GM12878 (cell line): ENCODE results near the gene EVI5L. TPM values are rescaled to one million over a fixed set of nuclear protein-coding genes. Genes with fewer than 3 reads are reported as not detected.

Experiments
- ATAC-seq: fragments of 200-7000 bp; cut with Tn5 transposase; 3 replicates; pipeline ENCODE4 v1.9.1; 2020; ENCODE audit warnings: mild to moderate bottlenecking, moderate library complexity
- BruUV-seq: library from RNA; stranded (reverse); fragments of 400-500 nt; replicated peaks from 2 replicates; lab custom pipeline; 2021; lab: Mats Ljungman, UMichigan
- CTCF ChIA-PET: fragments of 300-600 bp; sonication (Branson Sonifier 250); formaldehyde crosslinking; extraction: SDS; loops from one replicate; lab custom pipeline; 2021; ENCODE audit warnings: inconsistent platforms; lab: Yijun Ruan, JAX
- POLR2A ChIA-PET: fragments of 350-600 bp; formaldehyde crosslinking; extraction: SDS; loops from one replicate; lab custom pipeline; 2021; ENCODE audit warnings: inconsistent platforms; lab: Charles Lee
- RAD21 ChIA-PET: fragments of 300-600 bp; sonication (Branson Sonifier 250); formaldehyde crosslinking; loops from one replicate; lab custom pipeline; 2023; ENCODE audit warnings: antibody characterized with exemption; ENCODE audit not compliant: unreplicated experiment; lab: Charles Lee
- SMC1A ChIA-PET: fragments of 300-600 bp; sonication (Branson Sonifier 250); formaldehyde crosslinking; loops from one replicate; lab custom pipeline; 2023; ENCODE audit not compliant: unreplicated experiment, uncharacterized antibody; lab: Charles Lee
- DNase-seq: peaks from one replicate; pipeline ENCODE4 v3.0.0-alpha.2; 2011; ENCODE audit warnings: low read depth, low spot score
- FAIRE-seq: peaks from 3 replicates; lab custom pipeline; 2011; peaks lifted over from hg19 to GRCh38; lab: Jason Lieb, UNC
- H2AFZ ChIP-seq: 2 replicates; pipeline ENCODE4 v1.6.0; 2011; ENCODE audit warnings: low read depth, low read length, control low read depth; ENCODE audit not compliant: control insufficient read depth
- H3K27ac ChIP-seq: 2 replicates; pipeline ENCODE4 v1.5.1; 2011; ENCODE audit warnings: control low read depth; ENCODE audit not compliant: control insufficient read depth, insufficient read depth
- H3K27me3 ChIP-seq, 2 experiments: replicated peaks in 1 of 2; 2 replicates each; pipeline versions ENCODE4 v1.6.0 to v1.6.1; 2011; ENCODE audit warnings: low read length in 1 of 2; ENCODE audit not compliant: control insufficient read depth in 2 of 2, insufficient read depth in 2 of 2
- H3K36me3 ChIP-seq, 2 experiments: 2 replicates each; pipeline ENCODE4 v1.5.1; 2011; ENCODE audit warnings: low read length in 1 of 2; ENCODE audit not compliant: control insufficient read depth in 2 of 2, insufficient read depth in 2 of 2
- H3K4me1 ChIP-seq: 2 replicates; pipeline ENCODE4 v1.6.1; 2011; ENCODE audit warnings: mild to moderate bottlenecking, low read length, moderate library complexity, mixed read lengths; ENCODE audit not compliant: control insufficient read depth, insufficient read depth
- H3K4me2 ChIP-seq: 2 replicates; pipeline ENCODE4 v1.6.0; 2011; ENCODE audit warnings: control low read depth; ENCODE audit not compliant: control insufficient read depth, insufficient read depth
- H3K4me3 ChIP-seq: fragments of 200-600 bp; sonication (generic); 2 replicates; pipeline ENCODE4 v1.5.1; 2016
- H3K79me2 ChIP-seq: 2 replicates; pipeline ENCODE4 v1.6.0; 2011; ENCODE audit warnings: low read length; ENCODE audit not compliant: control insufficient read depth, insufficient read depth
- H3K9ac ChIP-seq: 2 replicates; pipeline ENCODE4 v1.8.0; 2011; ENCODE audit warnings: low read length, control low read depth, mixed read lengths; ENCODE audit not compliant: control insufficient read depth, insufficient read depth
- H3K9me3 ChIP-seq: replicated peaks from 3 replicates; pipeline ENCODE4 v1.5.1; 2011; ENCODE audit warnings: mild to moderate bottlenecking, low read length; ENCODE audit not compliant: control insufficient read depth, insufficient read depth
- H4K20me1 ChIP-seq: 2 replicates; pipeline ENCODE4 v1.6.0; 2011; ENCODE audit not compliant: control insufficient read depth, insufficient read depth
- BRCA1 ChIP-seq: IDR thresholded peaks from 2 replicates; pipeline ENCODE4 v1.6.1; 2011; ENCODE audit warnings: low read depth, low read length, improper control_type of control experiment
- EP300 ChIP-seq, 2 experiments: fragments of 150-350 bp in 1 of 2; IDR thresholded peaks; 2 replicates each; pipeline ENCODE4 v1.6.1; 2011 to 2012; ENCODE audit warnings: low read depth in 2 of 2, low read length in 2 of 2, borderline replicate concordance in 1 of 2, improper control_type of control experiment in 1 of 2, inconsistent platforms in 1 of 2; ENCODE audit not compliant: control insufficient read depth in 1 of 2
- MEF2A ChIP-seq: IDR thresholded peaks from 2 replicates; pipeline ENCODE4 v1.6.1; 2011; ENCODE audit warnings: low read depth, mild to moderate bottlenecking, low read length, moderate library complexity; ENCODE audit not compliant: insufficient read depth
- NKRF ChIP-seq: fragments of 450-650 bp; conservative IDR thresholded peaks from 2 replicates; pipeline ENCODE4 v1.6.1; 2017; ENCODE audit warnings: mild to moderate bottlenecking, moderate library complexity
- RAD21 ChIP-seq: IDR thresholded peaks from 2 replicates; pipeline ENCODE4 v1.6.1; 2011; ENCODE audit warnings: mild to moderate bottlenecking, low read depth, low read length, moderate library complexity; ENCODE audit not compliant: insufficient read depth
- RAD51 ChIP-seq: fragments of 450-650 bp; IDR thresholded peaks from 2 replicates; pipeline ENCODE4 v1.6.1; 2016; ENCODE audit warnings: moderate library complexity, mild to moderate bottlenecking, inconsistent platforms
- RCOR1 ChIP-seq: conservative IDR thresholded peaks from 2 replicates; pipeline ENCODE4 v1.6.1; 2012; ENCODE audit warnings: low read depth, low read length, improper control_type of control experiment
- RFX5 ChIP-seq: IDR thresholded peaks from 2 replicates; pipeline ENCODE4 v1.6.1; 2011; ENCODE audit warnings: low read depth, low read length, improper control_type of control experiment
- SIX5 ChIP-seq: IDR thresholded peaks from 2 replicates; pipeline ENCODE4 v1.6.1; 2011; ENCODE audit warnings: mild to moderate bottlenecking, low read depth, low read length, moderate library complexity; ENCODE audit not compliant: severe bottlenecking
- SMARCA5 ChIP-seq: fragments of 450-650 bp; IDR thresholded peaks from 2 replicates; pipeline ENCODE4 v1.6.1; 2017; ENCODE audit warnings: mild to moderate bottlenecking
- SRF ChIP-seq, 2 experiments: IDR thresholded peaks; 2 replicates each; pipeline ENCODE4 v1.6.1; 2011; ENCODE audit warnings: low read depth in 2 of 2, low read length in 2 of 2, mild to moderate bottlenecking in 1 of 2, moderate library complexity in 1 of 2
- ZNF207 ChIP-seq: fragments of 450-650 bp; IDR thresholded peaks from 2 replicates; pipeline ENCODE4 v1.6.1; 2014; ENCODE audit warnings: antibody characterized with exemption, mild to moderate bottlenecking, borderline replicate concordance
- WGBS: methylation state at CpG from one replicate; pipeline ENCODE4 v1.1.6; 2016; ENCODE audit warnings: low lambda C conversion rate; ENCODE audit not compliant: insufficient replicate concordance, insufficient coverage; ENCODE audit errors: missing lambda C conversion rate; 5-methylcytosine and 5-hydroxymethylcytosine counted together
- in situ Hi-C: fragments of 300-500 bp; cut with MboI; formaldehyde crosslinking; loops from 9 replicates; pipeline ENCODE4 v1.14.3; 2018; ENCODE audit warnings: mixed read lengths
- intact Hi-C: fragments of 100-400 bp; cut with micrococcal nuclease; formaldehyde crosslinking; loops from one replicate; pipeline ENCODE4 v1.14.2; 2022; ENCODE audit not compliant: unreplicated experiment
- polyA plus RNA-seq, 11 experiments: library from polyadenylated mRNA; depleted of rRNA in 4 of 11; unstranded in 6 of 11; stranded (reverse) in 5 of 11; fragments of >200 nt; fragmentation: Nextera tagmentation in 4 of 11; fragmentation: Illumina TruSeq in 1 of 11; extraction: Ambion mirVana in 4 of 11; extraction: Trizol in 1 of 11; gene quantifications; 1 replicate in 1 of 11; 2 replicates in 10 of 11; pipeline versions ENCODE4 v1.2.1 to v1.2.3, GENCODE V29; 2011 to 2016; ENCODE audit warnings: inconsistent platforms in 2 of 11, missing spikeins in 2 of 11, low read depth in 1 of 11
- total RNA-seq, 4 experiments: library from RNA; depleted of rRNA in 3 of 4; stranded (reverse); fragments of >200 nt in 3 of 4; fragmentation: Illumina TruSeq in 1 of 4; extraction: Trizol in 1 of 4; gene quantifications; 2 replicates each; pipeline versions ENCODE4 v1.2.1 to v1.2.3, GENCODE V29; 2013 to 2021
- TF ChIP-seq, protein P1 (sequence below): IDR thresholded peaks from 2 replicates; pipeline ENCODE4 v1.6.1; 2012; ENCODE audit warnings: low read depth, low read length, improper control_type of control experiment

Gene EVI5L
- total and polyA plus RNA-seq, 10 of the 15 experiments (the other 5 are each of a cell fraction or from before 2014, with no cell fraction given), result 0.23 to 13.8 (median 5.0) TPM

DNA sequence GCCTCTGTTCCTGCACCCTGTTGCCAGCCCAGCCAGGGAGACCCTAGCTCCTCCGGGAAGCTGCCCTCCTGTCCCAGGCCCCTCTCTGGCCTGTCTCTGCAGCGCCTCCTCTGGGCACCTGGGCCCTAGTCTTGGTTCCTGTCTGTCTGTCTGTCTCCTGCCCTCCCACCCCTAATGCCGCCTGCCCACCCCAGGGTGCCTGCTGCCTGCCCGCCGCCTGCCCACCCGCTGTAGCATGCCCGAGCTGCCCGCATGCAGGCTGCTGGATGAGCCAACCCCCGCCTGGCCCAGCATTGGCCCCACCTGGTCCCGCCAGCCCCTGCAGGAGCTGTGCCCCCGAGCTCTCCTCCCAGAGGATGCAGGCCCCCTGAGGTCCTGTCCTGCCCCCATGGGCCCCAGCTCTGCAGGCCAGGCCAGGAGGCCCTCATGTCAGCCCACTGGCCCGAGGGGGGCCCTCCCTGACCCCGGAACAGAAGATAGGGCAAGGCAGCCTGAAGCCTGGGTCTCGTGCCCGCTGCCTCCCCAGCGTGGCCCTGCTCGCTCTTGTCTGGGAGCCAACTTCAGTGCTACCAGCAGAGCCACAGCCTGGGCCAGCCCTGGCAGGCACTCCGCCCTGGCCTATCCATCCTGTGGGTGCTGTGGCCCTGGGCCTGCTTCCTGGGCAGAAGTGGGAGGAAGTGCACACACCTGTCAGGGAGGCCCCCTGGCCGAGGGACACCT is 78.9 kb downstream of the EVI5L start:
- Histone ChIP-seq H3K9ac (no peak overlapping the region), H2AFZ (no peak overlapping the region), H4K20me1 (peaks cover 9% of the 10 kb centered on the region; the same call in 1 of the 2 replicates), H3K27ac (no peak overlapping the region), H3K9me3 (no peaks in the 10 kb centered on the region), H3K4me3 (no peak overlapping the region), H3K4me1 (peaks cover 8% of the 10 kb centered on the region)
- WGBS, result 96% methylated on average over 17 of the region's 19 CpGs
- ChIA-PET CTCF (interaction anchor here (0.8 kb wide), 1 partner anchor 12 kb away, joined by 4 read pairs; the partner anchor contains the start of gene SNAPC2), POLR2A (no interaction called here), SMC1A (no interaction called here)
- DNase-seq (no peak), ATAC-seq (no peak), FAIRE-seq (no peak)
- intact Hi-C loops (loop anchor here (10.0 kb wide), 1 partner anchor 224 kb away; the partner anchor contains the start of gene TRAPPC5), in situ Hi-C loops (no loop called here)
- no TSS peak for BruUV-seq
- TF ChIP-seq BRCA1 (no peak), RAD21 (no peak), RFX5 (no peak), SMARCA5 (no peak), EP300 (IDR thresholded peaks at IDR 0.05; ENCODE audit: borderline replicate concordance in 1 of 2, control insufficient read depth in 1 of 2, low read depth in 2 of 2, low read length in 2 of 2) (no peak), SRF (IDR thresholded peaks at IDR 0.05; ENCODE audit: low read depth in 2 of 2, low read length in 2 of 2) (no peak), ZNF207 (no peak), NKRF (no peak), RCOR1 (no peak), MEF2A (no peak), RAD51 (no peak), SIX5 (no peak)
- TF ChIP-seq, protein P1, sequence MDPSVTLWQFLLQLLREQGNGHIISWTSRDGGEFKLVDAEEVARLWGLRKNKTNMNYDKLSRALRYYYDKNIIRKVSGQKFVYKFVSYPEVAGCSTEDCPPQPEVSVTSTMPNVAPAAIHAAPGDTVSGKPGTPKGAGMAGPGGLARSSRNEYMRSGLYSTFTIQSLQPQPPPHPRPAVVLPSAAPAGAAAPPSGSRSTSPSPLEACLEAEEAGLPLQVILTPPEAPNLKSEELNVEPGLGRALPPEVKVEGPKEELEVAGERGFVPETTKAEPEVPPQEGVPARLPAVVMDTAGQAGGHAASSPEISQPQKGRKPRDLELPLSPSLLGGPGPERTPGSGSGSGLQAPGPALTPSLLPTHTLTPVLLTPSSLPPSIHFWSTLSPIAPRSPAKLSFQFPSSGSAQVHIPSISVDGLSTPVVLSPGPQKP, result no peak
- TF ChIP-seq, all 136 proteins: peak for 0
- H3K36me3 ChIP-seq, result peaks cover 0 to 16% of the 10 kb centered on the region in 2 experiments; a peak in 3 of 4 replicates
- peaks cover 29% of the 10 kb centered on the region for H3K79me2 ChIP-seq
- RAD21 ChIA-PET, result no interaction called here
- no peaks in the 10 kb centered on the region for H3K27me3 ChIP-seq
- no peak overlapping the region for H3K4me2 ChIP-seq
